ENCODE data around the gene SGCB.
"Not testable (repeated sequence)": the region's sequence is repeated elsewhere in the genome, so short reads cannot be mapped to it uniquely, and the experiment has no call there.

The SGCB gene, protein sequence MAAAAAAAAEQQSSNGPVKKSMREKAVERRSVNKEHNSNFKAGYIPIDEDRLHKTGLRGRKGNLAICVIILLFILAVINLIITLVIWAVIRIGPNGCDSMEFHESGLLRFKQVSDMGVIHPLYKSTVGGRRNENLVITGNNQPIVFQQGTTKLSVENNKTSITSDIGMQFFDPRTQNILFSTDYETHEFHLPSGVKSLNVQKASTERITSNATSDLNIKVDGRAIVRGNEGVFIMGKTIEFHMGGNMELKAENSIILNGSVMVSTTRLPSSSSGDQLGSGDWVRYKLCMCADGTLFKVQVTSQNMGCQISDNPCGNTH

DNA sequence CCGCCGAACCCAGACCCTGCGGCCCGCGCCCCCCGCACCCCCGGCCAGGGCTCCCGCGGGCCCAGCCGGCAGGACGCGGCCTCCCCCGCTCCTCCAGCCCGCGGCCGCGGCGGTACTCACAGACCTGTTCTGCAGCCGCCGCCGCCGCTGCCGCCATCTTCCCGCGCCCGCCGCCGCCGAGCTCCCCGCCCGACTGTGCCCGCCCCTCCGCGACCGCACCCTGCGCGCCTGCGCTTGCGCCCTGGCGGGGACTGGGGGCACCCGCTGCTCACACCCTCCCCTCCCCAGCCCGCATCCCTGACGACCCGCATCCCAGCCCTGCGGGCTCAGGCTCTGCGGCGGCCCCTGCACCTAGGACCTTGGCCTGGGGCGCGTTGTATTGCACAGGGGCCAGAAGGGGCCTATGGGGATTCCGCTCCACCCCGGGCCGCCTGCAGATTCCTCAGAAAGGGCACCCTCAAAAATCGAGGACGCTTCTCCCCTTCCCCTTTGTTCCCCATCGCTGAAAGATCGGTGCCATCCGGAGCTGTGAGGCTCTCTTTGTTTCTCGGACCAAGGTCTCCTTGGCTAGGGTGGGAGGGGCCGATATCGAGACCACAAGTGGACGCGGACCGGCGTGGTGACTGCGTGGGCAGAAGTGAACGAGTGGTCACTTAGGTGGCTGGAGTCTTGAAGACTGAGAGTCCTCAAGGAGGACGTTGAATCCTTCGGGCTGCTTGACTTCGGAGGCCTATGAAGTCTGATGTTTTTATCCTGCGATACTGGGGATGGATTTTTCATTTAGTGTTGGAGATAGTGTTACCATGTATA is at the start of gene SGCB:
Gene SGCB, minus strand, starts transcription at position 197 of the 810 bp plus-strand sequence. Its CDS starts 40 bp downstream, at position 157.
- peak; percentile 26 for DNase-seq

DNA sequence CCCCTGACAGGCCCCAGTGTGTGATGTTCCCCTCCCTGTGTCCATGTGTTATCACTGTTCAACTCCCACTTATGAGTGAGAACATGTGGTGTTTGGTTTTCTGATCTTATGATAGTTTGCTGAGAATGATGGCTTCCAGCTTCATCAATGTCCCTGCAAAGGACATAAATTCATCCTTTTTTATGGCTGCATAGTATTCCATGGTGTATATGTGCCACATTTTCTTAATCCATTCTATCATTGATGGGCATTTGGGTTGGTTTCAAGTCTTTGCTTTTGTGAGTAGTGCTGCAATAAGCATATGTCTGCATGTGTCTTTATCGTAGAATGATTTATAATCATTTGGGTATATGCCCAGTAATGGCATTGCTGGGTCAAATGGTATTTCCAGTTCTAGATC is 48.3 kb upstream of the SGCB start:
- not testable (repeated sequence) for DNase-seq

DNA sequence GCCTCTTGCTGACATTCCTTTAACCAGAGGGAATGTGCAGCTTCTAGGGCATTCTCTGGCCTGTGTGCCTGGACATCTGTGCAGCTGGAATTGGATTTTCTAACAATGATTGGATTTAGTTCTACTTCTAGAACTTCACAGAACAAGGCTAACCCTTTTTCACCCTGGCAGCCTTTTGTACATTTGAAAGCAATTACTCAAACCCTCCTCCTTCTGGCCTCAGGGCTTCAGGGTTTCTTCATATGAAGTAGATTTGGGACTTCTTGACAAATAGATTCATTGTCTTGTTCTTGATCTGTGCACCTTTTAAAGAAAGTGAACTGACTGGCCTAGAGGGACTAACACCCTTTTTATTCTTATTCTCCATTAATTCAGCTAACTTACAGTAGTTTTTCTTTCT is 43.1 kb upstream of the SGCB start:
- DNase-seq: no peak

DNA sequence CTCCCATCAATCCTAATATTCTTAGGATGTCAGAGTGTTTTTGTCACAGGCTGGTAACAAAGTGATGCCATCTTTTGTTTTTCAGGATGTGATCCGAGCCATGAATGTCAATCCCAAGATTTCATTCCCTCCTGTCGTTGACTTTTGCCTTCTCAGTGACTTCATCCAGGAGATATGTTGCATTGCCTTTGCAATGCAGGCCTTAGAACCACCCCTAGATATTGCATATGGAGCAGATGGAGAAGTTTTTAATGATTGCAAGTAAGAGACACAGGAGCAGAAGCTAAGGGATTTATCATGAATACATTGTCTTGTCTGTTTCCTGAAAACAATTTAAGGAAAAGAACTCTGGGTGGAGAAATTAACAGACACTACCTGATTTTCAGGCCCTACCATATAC is 41.6 kb upstream of the SGCB start:
- no peak for DNase-seq

DNA sequence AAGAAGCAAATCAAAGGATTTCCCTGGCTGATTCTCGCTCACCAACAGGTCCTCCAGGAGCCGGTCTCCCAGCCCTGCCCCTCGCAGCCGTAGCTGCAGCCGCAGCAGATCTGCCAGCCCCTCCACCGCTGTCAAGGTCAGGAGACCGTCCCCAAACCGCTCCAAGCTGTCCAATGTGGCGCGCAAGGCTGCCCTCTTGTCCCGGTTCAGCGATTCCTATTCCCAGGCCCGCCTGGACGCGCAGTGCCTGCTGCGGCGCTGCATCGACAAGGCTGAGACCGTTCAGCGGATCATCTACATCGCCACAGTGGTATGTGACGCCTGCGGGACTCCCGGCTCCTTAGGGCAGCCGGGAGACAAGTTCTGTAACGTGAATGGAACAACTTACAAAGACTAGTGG is 38.6 kb upstream of the SGCB start:
- no peak for DNase-seq

DNA sequence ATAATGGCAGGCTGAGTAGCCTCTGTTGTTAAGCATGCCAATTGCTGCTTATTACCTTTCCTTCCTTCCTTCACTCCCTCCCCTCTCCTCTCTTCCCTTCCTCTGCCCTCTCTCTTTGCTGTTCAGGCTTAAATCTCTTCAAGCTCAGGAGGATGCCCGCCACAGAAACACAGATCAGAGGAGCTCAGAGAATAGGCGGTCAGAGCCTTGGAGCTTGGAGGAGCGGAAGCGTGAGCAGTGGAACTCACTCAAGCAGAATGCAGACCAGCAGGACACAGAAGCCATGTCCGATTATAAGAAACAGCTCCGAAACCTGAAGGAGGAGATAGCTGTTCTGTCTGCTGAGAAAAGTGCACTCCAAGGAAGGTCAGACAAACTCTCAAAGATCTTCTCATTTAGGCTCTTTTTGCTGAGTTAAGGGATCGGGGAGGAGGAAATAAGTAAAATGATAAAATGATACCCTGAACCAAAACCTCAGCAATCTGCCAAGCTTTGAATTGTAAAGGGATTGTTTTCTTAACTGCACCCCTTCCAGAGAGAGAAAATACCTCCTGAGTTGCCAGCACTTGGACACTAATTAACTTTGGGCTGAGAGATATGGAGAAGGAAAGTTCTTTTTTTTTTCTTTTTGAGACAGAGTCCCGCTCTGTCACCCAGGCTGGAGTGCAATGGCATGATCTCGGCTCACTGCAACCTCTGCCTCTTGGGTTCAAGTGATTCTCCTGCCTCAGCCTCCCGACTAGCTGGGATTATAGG is 33.9 kb upstream of the SGCB start:
- peak; percentile 57 for DNase-seq

DNA sequence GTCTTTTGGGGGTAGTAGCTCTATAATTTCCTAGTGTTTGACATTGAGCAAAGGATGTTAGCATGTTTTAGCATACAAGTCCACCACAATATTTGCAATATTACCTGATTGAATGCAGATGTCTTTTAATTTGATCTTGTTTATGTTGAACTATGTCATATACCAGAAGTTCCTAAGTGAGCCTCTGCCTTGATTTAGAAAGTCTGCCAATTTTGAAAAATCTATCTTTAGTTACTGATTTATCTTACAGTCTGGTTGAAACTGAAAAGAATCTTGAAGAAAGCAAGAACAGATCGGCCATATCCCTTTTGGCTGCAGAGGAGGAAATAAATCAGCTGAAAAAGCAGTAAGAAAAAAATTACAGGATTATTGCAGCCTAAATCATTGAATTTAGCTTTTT is 31.5 kb upstream of the SGCB start:
- no peak for DNase-seq

DNA sequence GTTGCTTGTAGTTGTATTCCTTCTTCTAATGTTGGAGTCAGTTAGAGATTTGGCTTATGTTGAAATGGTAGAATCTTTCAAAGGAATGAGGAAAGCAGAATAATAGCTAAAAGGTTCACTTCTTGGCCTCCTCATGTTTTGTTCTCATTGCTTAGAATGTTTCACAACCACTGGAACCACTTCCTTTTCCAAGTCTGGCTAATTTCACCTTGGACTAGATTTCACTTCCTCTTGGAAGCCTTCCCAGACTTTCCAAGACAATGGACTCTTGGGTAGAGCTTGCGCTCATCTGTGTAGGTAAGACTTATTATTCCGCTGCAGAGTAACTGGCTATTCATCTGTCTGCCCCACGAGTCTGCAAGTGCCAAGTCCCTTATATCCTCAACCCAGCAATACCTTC is 21.3 kb upstream of the SGCB start:
- peak; percentile 9 for DNase-seq

DNA sequence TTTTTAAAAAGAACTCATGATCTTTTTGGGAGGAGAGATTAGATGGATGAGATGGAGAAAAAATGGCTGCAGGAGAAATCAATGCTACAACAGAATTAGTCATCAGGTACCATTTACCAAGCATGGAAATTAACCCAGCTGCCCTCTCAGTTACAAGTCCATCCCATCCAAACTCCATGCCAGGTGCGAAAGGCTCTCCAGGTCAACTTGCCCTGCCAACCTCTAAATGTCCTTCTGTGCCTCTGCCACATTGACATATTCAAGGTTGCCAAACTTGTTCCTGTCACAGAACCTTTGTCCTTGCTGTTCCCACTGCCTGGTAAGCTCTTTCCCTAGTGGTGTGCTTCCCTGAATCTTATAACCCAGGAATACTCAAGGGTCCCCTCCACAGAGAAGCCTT is 20.2 kb upstream of the SGCB start:
- no peak for DNase-seq

DNA sequence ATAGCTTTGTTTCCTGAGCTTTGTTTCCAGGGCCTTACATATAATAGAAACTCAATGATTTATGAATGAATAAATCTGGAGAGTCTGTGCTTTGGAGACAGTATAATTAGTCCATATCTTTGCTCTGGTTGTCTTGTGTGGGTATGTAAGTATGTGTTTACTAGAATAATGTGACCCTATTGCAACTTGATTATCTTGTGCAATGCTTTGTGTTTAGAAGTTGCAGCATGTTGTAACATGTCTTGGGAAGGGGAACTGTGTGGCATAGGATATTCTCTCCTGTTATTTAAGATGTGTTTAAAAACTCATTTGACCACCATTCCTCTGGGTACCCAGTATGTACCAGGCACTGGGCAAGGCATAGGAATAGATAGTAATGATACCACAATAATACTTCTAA is 19.1 kb upstream of the SGCB start:
- no peak for DNase-seq

DNA sequence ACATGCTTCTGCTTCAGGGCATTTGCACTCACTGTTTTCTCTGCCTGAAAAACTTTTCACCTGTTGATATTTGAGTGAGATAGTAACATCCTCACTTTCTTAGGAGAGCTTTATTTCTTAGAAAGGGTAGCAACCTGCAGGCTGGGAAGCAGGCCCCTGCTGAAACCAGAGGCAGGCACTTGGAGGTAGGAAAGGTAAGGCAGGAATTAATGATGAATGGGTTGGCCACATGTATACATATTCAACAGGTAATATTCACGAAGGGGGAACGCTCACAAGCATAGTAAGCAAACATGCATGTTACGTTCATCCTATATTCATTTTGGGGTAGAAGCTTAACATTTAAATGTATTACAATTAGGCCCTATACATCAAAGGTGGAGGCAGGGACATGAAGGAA is 16.2 kb upstream of the SGCB start:
- no peak for DNase-seq

DNA sequence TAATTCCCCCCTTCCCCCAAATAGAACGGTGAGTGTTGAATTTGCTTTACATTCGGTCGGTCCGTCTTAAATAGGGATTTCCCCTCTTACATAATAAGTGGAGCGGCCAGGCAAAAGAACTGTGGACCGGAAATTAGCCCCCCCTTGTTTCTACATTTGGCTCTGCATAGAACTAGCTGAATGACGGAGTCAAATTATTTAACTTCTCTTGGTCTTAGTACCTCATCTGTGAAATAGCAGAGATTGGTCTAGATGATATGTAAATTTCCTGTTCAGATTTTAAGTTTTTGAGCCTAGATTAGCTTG is 14.3 kb upstream of the SGCB start:
- DNase-seq: no peak

DNA sequence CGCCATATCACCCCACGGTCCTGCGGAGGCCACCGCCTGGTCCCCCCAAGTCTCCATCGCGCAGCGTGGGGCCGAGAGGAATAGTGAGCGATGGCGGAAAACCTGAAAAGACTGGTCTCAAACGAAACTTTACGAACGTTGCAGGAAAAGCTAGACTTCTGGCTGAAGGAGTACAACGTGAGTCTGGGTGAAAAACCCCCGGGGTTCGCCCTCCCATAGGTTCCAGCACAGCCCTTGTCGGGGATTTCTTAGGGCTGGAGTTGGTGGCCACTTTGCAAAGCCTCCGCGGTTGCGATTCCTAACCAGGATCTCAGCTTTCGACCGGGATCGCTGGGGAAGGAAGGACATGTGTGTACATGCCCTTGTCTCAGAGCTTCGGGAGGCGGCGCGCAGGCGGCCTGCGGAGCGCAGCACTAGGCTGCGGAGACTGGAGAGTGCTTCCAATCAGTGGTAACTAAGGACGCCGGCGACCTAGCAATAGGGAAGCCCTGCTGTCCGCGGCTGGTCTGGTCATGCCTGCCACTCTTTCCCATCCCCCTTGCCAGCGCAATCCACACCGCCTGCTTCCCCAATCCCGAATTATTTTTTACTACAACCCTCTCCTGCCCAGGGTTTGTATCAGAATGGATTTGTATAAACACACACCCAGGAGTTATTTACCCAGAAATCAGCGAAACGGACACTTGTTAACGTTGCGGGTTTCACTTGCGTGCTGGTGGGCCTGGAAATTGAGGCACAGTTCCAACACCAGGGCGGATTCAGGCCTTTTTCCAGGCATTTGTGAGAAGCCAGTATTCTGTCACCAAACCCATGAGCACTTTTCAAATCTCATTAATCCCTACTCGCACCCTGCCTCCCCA is 13.7 kb upstream of the SGCB start:
- DNase-seq: peak; percentile 28

DNA sequence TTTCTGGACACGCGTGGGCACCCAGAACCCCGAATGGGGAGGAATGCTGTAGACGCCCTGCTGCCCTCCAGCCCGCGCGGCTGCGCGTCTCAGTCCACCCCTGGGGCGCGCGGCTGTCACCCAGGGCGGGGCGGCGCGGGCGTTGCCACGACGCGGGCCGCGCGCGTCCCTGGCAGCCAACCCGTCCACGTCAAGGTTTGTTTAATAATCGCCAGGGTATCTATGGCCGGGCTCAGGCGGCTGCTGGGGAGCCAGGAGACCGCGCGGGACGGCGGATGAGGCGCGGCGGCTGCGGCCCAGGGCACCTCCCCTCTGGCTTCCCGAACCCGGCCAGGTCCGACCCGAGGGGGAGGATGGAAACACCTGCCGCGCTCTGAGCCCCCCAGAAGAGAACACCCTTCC is 13.1 kb upstream of the SGCB start, which contains the start of gene SPATA18:
Gene SPATA18, plus strand, starts transcription at position 92 of the 402 bp plus-strand sequence. CDS start 401 bp downstream, outside the sequence.
- DNase-seq: no peak

DNA sequence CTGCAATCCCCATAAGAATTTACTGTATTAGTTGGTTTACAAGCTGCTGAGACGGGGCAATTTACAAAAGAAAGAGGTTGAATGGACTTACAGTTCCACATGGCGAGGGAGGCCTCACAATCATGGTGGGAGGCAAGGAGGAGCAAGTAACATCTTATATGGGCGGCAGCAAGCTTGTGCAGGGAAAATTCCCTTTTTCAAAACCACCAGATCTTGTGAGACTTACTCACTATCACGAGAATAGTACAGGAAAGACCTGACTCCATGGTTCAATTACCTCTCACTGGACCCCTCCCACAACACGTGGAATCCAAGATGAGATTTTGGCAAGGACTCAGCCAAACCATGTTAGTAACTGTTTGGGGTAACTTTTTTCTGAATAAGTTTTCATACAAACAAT is 11.2 kb upstream of the SGCB start:
- DNase-seq: no peak

DNA sequence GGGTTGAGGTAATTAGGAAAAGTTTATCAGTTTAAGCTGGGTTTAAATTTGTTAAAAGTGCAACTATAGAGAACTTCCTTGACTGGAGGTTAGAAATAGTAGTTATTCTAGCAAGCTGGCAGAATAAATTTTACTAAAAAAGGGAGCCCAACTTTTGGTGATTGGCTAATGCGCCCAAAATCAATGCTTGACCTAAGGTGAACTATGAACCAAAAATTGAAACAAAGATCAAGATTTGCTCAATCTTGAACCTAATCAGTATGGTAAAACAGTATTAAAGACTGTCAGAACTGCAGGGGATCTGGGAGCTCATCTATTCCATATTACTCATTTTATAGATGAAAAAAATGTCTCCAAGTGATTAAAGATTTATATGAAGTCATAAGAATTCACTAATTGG is 6.9 kb upstream of the SGCB start:
- no peak for DNase-seq

DNA sequence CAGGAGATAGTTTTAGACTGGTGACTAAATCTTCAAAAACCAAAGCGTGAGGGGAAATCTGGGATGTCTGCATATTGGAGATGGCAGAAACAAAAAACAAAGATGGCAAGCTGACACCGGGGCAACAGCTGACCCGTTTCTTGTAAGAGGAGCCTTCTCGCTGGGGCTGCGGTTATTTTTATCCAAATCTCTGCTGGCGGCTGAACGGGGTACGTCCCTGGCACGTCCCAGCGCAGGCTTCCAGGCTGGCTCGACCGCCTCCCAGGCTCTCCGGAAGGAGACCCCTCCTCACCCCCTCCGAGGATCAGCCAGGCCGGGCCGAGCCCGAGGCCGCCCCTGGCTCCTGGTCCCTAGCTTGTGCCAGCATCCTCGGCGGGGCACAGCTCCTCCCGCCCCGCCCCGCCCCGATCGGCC is 403 bp downstream of the SGCB start:
- no peak for DNase-seq

DNA sequence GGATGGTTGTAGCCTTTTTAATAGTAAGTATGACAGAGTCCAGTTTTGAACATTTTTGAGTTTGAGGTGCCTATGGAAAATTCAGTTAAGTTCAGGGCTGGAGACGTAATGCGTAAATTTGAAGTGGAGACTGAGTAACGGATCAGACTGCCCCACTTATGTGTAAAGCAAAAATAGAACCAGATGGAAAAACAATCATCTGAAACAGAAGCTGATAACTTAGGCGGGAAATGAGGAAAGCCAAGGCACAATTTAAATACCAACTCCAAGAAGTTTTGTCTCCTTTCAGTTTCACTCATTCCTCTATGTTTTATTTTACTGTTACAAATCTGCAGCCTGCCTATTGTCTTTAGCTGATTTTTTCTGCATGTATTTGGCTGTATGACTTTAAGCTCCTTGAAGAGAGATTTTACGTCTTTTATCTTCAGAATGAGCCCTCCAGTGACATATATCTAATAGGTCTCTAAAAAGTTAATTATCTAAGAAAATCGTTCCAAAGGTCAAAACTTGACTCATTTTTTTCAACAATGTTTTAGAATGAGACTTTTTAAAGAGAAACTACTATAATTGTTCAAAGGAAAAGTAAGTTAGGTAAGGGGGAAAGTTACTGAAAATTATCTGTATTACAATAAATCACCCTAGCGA is 1.1 kb downstream of the SGCB start:
- DNase-seq: no peak

DNA sequence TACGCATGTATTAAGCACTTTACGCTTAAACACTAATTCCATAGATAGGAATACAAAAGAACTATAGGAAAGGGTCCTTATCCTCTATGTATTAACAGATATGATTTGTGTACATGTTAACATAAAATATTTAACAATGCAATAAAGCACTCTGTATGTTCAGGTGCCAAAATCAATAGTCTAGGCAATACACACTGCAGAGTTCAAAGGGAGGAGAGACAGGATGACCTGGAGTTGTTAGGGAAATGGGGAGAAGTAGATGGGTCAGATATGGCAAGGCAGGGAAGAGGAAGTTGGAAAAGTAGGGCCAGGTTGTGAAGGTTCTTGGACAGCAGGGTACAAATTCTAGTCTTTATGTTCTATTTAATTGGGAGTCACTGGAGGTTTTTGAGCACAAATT is 2.9 kb downstream of the SGCB start:
- DNase-seq: no peak

DNA sequence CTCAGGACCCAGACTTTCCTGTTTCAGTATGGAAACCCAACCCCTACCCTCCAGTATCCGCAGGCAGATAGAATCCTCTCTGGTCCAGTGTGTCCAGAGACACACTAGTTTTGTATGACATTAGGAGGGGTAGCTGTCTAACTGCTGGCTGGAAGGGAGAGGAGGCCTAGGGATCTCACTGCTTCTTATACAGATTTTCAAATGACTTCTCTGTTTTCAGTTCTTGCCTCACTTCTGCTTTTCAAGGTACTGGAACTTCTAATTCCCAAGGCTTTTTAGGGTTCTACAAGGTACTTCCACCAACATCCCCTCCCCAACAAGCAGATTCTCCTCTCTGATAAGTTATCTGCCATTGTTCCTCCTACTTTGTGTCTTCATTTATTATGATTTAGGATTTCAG is 6.1 kb downstream of the SGCB start:
- DNase-seq: no peak

DNA sequence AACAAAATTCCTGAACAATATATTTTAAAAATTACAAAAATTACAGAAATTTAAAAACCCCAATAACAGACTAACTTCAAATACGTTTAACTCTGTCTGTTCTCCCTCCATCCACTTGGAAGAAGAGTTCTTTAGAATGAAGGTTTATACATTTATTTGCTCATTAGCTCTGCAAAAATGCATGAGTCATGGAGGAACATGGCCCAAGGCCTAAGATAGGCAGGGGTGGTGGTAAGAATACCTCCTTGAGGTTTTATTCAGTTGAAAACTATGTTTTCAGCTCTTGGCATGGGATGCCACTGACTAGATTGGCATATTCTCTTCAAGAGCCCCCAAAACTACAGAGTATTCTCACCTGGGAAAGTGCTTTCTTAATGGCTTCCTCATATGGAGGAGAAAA is 9.1 kb downstream of the SGCB start:
- no peak for DNase-seq

DNA sequence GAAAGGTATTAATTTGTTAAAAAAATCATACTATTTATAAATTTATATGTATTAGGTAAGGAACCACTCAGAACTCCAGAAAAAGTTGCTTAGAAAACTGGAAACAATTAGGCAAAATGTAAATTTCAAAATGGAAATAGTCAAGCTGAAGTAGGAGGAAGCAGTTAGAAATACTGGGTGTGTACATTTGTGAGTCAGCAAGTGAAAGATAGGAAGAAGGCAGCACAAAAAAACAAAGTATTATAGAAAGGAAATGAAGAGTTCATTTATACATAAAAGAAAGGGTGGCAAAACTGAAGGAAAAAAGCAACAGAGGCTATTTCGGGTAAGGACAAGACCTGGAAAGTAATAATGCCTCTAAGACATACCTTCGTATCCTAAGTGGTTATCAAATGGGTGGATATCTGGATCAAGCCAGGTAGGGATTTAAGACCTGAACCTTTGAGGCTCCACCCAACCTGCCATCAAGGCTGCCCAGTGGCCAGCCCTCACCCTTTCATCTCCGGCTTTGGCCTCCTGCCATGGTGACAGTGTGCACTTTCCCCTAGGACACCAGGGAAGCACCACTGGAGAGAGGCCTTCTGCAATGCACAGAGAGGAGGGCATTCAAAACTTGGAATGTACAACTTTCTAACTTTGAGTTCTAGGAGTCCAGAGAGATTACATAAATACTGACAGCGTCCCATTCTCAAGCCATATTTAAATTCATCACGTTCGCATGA is 18.0 kb downstream of the SGCB start, which contains the start of gene LRRC66:
Gene LRRC66, minus strand, starts transcription at position 428 of the 722 bp plus-strand sequence. CDS start 2,750 bp downstream, outside the sequence.
- no peak for DNase-seq
